HG02970 (cell line): Measurements from ENCODE around the gene KHK.

Source experiments
- ATAC-seq: cut with Tn5 transposase; IDR thresholded peaks from one replicate; pipeline ENCODE4 v1.9.1; 2021; ENCODE audit warnings: mild to moderate bottlenecking, moderate library complexity, moderate number of reproducible peaks; ENCODE audit not compliant: unreplicated experiment, low FRiP score

KHK gene

DNA sequence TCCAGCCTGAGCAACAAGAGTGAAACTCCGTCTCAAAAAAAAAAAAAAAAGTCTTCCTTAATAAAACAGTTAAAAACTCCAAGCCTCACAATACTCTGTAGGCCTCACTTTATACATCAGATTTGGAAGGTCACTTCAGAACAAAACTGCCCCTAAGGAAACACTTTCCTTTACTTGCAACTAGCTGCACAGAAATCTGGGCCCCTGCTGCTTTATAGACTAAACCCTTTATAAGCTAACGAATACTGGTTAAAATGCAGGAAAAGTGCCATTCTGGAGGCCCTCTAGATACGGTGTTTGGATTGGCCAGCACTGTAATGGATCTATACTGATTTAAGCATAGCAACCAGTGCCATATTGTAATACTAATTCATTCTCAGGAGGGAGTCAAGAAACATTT lies 38.5 kb downstream of the KHK start:
- ATAC-seq = no peak

DNA sequence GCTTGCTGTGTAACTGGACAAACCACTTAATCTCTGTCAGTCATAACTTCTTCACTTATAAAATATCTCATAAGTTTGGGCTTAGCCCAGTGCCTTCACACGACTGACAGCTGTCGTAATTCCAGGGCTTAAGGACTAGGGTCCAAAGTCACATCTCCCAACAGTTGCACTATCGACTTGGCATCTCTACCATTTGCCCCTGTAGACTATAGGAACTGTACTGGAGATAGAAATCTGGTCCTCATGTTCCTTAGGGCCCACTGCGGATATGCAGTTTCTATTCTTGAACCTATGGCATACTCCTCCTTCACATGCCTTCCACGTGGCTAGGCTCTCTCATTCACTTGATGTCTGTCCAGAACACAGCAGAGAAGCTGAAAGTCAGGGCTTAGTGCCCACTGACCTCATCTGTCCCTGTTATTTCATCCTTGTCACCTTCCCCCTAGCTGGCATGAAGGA lies 39.7 kb downstream of the KHK start:
- ATAC-seq = no peak

- no peak for ATAC-seq
Measured at GRCh38 chr2:27127883-27128667, 41.5 kb downstream of the KHK start.

GRCh38 chr2:27128668-27129571 lies 42.3 kb downstream of the KHK start:
- no peak for ATAC-seq

DNA sequence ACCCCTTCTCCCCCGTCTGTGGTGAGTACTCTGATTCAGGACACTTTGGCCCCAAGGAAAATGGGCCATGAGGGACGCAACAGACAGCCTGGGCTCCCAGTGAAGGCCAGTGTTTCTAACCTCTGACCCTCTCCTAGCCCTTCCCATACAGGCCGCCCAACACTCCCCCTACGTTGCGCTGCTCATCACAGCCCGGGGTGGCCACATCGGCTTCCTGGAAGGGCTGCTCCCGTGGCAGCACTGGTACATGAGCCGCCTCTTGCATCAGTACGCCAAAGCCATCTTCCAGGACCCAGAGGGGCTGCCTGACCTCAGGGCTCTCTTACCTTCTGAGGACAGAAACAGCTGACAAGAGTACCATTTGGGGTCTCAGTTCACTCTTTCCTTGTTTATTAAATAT lies 43.8 kb downstream of the KHK start:
- ATAC-seq = no peak

DNA sequence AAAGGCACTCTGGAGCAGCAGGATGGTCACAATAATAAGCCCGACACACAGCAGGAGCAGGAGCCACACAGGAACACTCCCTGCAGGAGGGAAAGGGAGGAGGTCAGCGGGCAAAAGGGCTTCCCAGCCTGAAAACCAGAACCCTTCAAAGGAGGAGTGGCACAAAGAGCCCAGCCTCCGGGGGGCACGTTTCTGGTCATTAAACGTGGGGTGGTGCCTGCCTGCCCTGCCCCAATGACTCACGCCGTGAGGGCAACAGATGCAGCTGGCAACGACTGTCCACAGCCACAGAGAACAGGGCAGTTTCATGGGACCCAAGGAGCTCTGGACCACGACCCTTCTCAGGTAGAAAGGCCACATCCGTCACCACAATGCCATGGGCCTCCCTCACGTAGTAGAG lies 44.9 kb downstream of the KHK start:
- no peak for ATAC-seq

GRCh38 chr2:27133195-27133875 lies 46.8 kb downstream of the KHK start:
- no peak for ATAC-seq

DNA sequence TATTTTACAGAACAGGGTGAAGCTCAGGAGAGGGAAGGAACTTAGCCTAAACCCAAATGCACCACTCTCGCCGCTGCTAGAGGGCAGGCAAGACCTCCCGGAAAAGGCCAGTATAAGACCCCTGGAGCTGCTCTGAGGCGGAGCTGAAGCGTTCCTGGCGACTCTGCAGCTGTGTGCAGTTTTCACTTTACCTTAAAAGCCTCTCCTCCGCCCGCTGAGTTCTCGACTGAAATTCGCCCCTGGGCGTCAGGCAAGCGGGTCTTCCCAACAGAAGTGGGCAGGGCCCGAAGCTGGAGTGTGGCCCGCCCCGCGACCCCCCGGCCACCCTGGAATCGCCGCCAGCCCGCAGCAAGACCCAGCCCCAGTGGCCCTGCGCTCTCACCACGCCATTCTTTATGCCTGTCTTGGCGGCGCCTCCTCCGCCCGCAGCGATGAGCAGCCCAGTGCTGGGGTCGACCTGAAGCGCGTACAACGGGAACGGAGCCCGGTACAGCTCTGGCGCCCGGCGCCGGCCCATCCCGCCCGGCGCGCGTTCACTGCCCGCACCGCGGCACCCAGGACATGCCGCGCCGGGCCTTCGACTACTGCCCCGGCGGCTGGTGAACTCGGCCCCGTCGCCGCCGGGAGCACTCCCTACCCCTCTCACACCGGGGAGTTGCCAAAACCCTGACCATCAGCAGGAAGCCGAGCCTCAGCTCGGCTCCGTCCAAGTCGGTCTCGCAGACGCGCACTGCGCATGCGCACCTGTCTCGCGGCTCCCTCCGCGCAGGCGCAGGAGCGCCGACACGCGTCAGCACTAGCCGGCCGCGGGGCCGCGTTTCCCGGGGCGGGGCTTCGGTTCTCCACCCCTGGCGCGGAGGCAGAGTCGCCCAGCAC lies 47.6 kb downstream of the KHK start, which contains the start of gene PREB:
Gene PREB, minus strand, starts transcription at position 732 of the 876 bp plus-strand sequence. Its CDS starts 215 bp downstream, at position 517.
- peak; percentile 88 for ATAC-seq

DNA sequence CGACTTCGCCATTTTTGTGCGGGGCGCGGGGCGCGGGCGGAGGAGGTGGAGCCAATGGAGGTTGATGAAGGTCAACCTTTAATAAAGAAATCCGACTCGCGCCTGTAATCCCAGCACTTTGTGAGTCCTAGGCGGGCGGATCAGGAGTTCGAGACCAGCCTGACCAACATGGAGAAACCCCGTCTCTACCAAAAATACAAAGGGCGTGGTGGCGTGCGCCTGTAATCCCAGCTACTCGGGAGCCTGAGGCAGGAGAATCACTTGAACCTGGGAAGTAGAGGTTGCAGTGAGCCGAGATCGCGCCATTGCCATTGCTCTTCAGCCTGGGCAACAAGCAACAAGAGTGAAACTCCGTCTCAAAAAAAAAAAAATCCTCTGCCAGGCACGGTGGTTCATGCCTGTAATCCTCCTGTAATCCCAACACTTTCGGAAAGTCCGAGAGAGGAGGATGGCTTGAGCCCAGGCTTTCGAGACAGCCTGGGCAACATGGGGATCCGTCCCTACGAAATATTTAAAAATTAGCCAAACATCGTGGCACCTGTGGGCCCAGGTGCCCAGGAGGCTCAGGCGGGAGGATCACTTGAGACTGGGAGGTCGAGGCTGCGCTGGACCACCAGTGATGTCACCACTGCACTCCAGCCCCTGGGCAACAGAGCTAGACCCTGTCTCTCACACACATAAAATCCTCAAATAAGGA lies 48.4 kb downstream of the KHK start:
- ATAC-seq = no peak

GRCh38 chr2:27135478-27135955 lies 48.9 kb downstream of the KHK start:
- ATAC-seq = no peak

- ATAC-seq = no peak
Measured at GRCh38 chr2:27136751-27137150, 50.2 kb downstream of the KHK start.

DNA sequence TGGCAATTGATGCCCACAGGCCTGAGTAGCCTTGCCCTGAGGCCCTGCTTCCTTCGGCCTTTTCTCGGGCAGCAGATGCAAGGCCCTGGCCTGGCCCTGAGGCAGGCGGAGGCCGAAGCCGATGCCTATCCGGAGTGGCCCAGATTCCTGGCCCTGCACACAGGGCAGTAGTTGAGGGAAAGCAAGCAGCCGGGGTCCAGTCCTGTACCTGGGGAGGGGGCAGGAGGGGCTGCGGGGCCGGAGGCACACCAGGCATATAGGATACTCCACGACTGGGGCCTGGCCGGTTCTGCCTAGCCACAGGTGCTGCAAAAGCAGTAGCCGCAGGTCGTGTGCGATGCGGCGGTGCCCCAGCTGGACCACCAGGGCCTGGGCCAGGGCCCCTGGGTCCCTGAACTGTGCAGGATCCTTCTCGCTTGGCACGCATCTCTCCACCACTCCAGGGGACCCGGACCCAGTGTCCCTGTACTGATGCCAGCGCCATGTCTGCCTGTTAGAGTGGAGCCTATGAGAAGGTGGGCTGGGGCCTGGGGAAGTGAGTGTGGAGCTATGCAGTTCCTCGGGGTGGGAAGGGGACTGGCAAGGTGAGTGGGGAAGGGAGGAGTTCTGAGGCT lies 50.9 kb downstream of the KHK start:
- no peak for ATAC-seq

- no peak for ATAC-seq
Measured at GRCh38 chr2:27138111-27138510, 51.5 kb downstream of the KHK start.

- ATAC-seq = no peak
Measured at GRCh38 chr2:27139310-27139709, 52.7 kb downstream of the KHK start, which contains the start of gene PRR30. Gene PRR30 (minus strand): TSS chr2:27139410. CDS start chr2:27138329, 1,081 bp downstream.

DNA sequence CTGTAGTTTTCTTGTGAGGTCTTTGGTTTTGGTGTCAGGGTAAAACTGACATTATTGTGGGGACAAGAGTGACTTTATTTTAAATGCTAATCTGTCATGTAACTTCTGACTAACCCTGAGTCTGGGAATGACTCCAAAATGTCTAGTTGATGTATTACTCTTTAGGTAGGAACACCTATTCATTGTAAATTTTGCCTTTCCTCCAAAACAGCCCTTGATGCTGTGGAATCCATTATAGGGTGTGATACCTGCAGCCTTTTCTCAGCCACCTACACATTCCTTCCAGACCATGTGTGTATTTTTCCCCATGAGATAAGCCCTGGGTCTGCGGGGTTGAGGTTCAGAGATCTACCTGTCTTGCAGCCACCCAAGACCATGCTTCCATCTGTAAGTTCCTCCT lies 56.7 kb downstream of the KHK start:
- ATAC-seq = no peak

DNA sequence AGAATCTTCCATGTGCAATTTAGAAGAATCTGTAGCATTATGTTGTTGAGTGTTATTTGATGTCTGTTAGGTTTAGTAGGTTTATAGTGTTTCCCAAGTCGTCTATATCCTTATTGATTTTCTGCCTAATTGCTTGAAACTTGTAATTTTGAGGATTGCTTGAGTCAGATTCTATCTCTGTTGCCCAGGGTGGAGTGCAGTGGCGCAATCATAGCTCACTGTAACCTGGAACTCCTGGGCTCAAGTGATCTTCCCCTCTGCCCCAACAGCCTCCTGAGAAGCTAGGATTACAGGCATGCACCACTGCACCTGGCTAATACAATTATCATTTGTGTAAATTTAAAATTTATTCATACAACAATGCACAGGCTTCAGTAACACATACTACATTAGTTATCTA lies 59.1 kb downstream of the KHK start:
- ATAC-seq = no peak

DNA sequence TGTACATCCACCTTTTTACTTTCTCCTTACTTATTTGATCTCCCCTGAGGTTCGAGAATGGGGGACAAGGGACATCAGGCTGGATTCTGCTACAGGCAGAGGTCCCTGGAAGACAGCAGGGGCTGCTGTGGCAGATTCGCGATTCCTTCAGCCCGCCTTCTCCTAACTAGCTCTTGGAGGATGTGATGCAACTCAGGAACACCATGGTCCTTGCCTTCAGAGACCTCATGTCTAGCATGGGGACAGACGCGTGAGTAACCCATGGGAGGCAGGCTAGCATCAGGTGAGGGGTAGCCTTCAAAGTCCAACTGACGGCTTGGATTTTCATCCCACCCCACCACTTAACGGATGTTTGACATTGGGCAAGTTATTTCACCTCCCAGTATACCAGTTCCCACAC lies 61.4 kb downstream of the KHK start:
- no peak for ATAC-seq

GRCh38 chr2:27148801-27149439 lies 62.3 kb downstream of the KHK start, which contains the start of gene TCF23:
Gene TCF23 (plus strand): TSS chr2:27149004. CDS start chr2:27149134, 130 bp downstream.
- no peak for ATAC-seq
